Thymus (tissue), 11 donors: ENCODE measurements around the gene TENM4. TPM values are rescaled to one million over a fixed set of nuclear protein-coding genes. Genes with fewer than 3 reads are reported as not detected.

Source experiments
- DNase-seq, 9 donors: peaks; one replicate each; pipeline ENCODE4 v3.0.0-alpha.2; 2013; ENCODE audit warnings: low spot score in 9 of 9, low read depth in 6 of 9, missing footprints in 1 of 9
- H3K27ac ChIP-seq, 2 donors: one replicate each; pipeline ENCODE4 v1.5.1; 2013; ENCODE audit warnings: control low read depth in 1 of 2, low read depth in 1 of 2, low read length in 1 of 2, mild to moderate bottlenecking in 1 of 2, moderate library complexity in 1 of 2
- H3K27me3 ChIP-seq, 2 donors: one replicate each; pipeline ENCODE4 v1.5.1; 2013; ENCODE audit warnings: low read length in 1 of 2; ENCODE audit not compliant: control insufficient read depth in 2 of 2, insufficient read depth in 1 of 2
- H3K36me3 ChIP-seq, 2 donors: one replicate each; pipeline ENCODE4 v1.5.1; 2013; ENCODE audit warnings: low read length in 1 of 2, mild to moderate bottlenecking in 1 of 2, moderate library complexity in 1 of 2; ENCODE audit not compliant: control insufficient read depth in 2 of 2, insufficient read depth in 2 of 2
- H3K4me1 ChIP-seq, 2 donors: one replicate each; pipeline ENCODE4 v1.5.1; 2013; ENCODE audit warnings: low read length in 2 of 2; ENCODE audit not compliant: control insufficient read depth in 2 of 2, insufficient read depth in 2 of 2
- H3K4me3 ChIP-seq, 2 donors: one replicate each; pipeline ENCODE4 v1.5.1; 2013; ENCODE audit warnings: low read length in 2 of 2, control low read depth in 1 of 2, mild to moderate bottlenecking in 1 of 2
- H3K9me3 ChIP-seq, 2 donors: one replicate each; pipeline ENCODE4 v1.5.1; 2013; ENCODE audit warnings: low read length in 1 of 2, mild to moderate bottlenecking in 1 of 2; ENCODE audit not compliant: control insufficient read depth in 2 of 2, insufficient read depth in 1 of 2
- WGBS: extraction: QIAGEN DNeasy Blood & Tissue Kit; methylation state at CpG from one replicate; pipeline ENCODE4 v1.1.7; 2013; 5-methylcytosine and 5-hydroxymethylcytosine counted together
- polyA plus RNA-seq: library from polyadenylated mRNA; stranded (reverse); fragments of 200-250 nt; gene quantifications from one replicate; pipeline ENCODE4 v1.2.3, GENCODE V29; 2013
- total RNA-seq: library from RNA; stranded (reverse); fragments of 120-200 nt; gene quantifications from one replicate; pipeline ENCODE4 v1.2.4, GENCODE V29; 2013
- donor health status: healthy.

The TENM4 gene
- total and polyA plus RNA-seq, 2 donors: 1.0 to 2.8 TPM

DNA sequence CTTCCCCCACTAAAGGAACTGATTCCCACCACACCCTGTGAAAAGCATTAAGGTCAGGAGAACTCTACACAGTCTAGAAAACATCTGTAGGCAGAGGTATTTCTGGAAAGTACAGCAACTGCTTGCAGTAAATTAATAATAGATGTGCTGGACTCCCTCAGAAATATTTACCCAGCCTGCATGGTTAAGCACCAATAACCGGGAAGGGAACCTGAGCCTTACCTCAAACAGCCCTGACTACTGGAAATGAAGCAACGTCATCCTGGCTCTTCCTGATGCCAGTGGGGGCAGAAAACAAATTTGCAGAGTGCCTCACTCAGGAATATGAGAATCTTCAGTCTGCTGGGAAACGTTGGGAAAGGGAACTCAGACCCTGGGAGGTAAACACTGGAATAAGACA is 318.1 kb downstream of the TENM4 start:
- H3K4me1 ChIP-seq: no peaks in the 10 kb centered on the region
- WGBS: 82% methylated on average over 3 of the region's 3 CpGs
- peaks cover 0 to 5% of the 10 kb centered on the region in 2 donors for H3K9me3 ChIP-seq
- no peak overlapping the region for H3K4me3 ChIP-seq
- H3K36me3 ChIP-seq: no peaks in the 10 kb centered on the region
- DNase-seq: no peak
- no peaks in the 10 kb centered on the region for H3K27me3 ChIP-seq
- no peak overlapping the region for H3K27ac ChIP-seq

DNA sequence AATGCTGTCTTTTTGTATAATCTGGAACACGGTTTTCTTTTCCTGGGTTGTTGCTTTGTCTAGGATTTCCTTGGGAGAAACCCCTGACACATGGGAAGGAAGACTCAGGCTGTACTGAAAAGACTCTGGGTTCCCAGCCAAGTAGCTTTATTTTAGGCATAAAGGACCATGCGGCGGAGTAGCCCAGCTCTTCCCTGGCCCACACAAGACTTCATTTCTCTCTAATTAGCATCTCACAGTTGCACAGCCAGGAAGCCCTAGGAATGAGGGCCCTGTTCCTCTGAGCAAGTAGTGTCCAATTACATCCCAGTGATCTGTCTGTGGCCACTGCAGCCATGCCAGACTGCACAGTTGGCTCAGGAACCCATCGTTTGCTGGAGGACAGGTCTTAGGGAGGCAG is 319.5 kb downstream of the TENM4 start:
- Histone ChIP-seq H3K4me1 (no peaks in the 10 kb centered on the region), H3K27me3 (no peaks in the 10 kb centered on the region), H3K27ac (no peak overlapping the region), H3K36me3 (no peaks in the 10 kb centered on the region), H3K4me3 (no peak overlapping the region), H3K9me3 (peaks cover 0 to 2% of the 10 kb centered on the region in 2 donors)
- 70% methylated on average over 4 of the region's 4 CpGs for WGBS
- no peak for DNase-seq

DNA sequence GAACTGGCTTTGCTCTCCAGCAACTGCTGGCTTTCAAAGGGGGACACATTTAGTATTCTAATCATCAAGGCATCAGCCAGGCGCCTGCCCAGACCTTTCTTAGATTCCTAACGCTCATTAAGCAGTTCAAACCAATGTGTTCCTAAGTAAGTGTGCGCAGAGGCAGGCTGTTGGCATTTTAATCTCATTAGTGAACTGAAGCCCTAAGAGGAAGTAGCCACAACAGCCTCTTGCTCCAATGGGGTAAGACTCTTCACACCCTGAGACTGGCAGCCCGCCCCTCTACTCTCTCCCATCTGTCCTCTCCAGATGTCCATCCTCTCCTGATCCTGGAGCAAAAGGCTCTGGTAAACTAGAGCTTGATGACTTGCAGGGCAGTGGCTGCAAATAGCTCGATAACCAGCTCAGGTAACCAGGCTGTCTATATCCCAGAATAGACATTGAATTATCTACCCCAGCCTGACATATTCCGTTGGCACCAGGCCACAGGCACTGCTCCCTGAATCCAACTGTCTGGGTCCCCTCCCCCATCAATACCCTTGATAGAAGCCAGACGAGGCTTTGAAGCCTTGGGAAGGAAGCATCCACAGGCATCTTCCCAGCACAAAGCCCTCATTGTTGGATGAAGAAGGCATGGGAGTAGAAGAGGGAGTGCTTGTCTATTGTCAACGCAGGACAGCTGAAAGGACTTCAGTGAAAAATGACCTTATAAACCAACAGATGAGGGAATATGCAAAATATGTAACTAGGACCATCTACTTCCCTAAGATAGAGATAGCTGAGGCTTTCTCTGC is 321.1 kb downstream of the TENM4 start:
- Histone ChIP-seq H3K36me3 (no peaks in the 10 kb centered on the region), H3K27me3 (no peaks in the 10 kb centered on the region), H3K4me3 (no peak overlapping the region), H3K9me3 (no peaks in the 10 kb centered on the region), H3K27ac (no peak overlapping the region), H3K4me1 (no peaks in the 10 kb centered on the region)
- 59% methylated on average over 8 of the region's 8 CpGs for WGBS
- DNase-seq: no peak

DNA sequence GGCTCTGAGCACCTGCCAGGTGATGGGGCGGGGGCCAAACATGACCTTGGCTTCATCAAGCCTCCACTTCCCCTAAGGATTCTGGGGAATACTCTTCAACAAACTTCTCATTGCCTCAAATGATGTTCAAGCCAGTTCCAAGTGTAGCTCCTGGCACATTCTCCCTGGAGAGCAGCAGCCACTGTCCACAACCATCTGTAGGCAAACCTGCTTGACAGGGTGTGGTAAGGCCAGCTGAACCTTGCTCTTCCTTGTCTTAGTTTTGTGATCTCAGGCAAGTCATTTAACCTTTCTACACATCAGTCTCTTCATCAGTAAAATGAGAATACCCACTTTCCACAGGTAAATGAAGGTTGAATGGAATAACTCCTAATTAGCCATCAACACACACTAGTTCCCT is 323.3 kb downstream of the TENM4 start:
- Histone ChIP-seq H3K36me3 (no peaks in the 10 kb centered on the region), H3K4me1 (no peaks in the 10 kb centered on the region), H3K27ac (no peak overlapping the region), H3K27me3 (no peaks in the 10 kb centered on the region), H3K4me3 (no peak overlapping the region), H3K9me3 (no peaks in the 10 kb centered on the region)
- 93% methylated on average over 1 of the region's 1 CpG for WGBS
- no peak for DNase-seq

DNA sequence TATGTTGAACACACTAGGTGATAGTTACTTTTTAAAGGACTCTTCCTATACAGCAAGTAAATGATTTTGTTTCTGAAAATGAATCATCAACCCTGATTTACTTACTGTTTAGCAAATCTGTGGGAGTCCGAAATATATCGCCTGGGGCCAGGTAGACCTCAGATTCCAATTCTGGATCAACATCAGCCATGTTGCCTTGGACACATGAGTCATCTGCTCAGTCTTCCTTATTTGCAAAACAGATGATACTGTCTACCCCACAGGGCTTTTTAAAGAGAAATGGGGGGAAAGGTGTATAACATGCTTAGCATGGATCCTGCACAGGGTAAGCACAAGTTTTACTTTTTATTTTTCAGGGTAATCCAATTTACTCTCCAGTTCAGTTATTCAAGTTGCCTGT is 324.2 kb downstream of the TENM4 start:
- Histone ChIP-seq H3K27me3 (no peaks in the 10 kb centered on the region), H3K27ac (no peak overlapping the region), H3K36me3 (no peaks in the 10 kb centered on the region), H3K4me1 (no peaks in the 10 kb centered on the region), H3K4me3 (no peak overlapping the region), H3K9me3 (no peaks in the 10 kb centered on the region)
- DNase-seq: no peak
- WGBS: 96% methylated on average over 2 of the region's 2 CpGs

DNA sequence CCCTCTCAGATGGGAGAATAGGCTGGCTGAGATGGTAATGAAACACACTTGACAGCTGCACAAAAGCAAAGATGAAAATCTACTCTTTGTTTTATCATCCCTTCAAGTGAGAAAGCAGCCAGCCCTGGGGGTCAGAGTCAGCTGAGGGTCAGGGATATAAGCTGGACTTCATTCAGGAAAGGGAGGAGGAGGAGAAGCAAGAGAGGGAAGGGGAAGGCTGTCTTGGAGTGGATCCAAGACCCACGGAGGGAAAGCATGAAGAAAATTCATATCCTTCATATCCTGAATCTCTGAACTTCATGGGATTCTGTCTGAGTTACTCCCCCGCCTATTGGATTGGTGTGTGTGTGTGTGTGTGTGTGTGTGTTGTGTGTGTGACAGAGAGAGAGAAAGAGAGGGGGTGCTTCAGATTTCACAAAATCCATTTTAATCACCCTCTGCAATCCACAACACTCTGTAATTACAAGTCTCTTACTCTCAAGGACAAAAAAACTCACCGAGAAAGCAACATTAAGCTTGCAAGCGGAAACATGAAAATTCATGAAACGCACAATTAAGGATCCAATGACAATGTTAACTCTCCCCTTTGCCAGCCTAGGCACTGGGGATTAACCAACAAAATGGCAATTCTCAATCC is 327.7 kb downstream of the TENM4 start:
- Histone ChIP-seq H3K9me3 (no peaks in the 10 kb centered on the region), H3K4me3 (no peak overlapping the region), H3K4me1 (no peaks in the 10 kb centered on the region), H3K27ac (no peak overlapping the region), H3K27me3 (no peaks in the 10 kb centered on the region), H3K36me3 (no peaks in the 10 kb centered on the region)
- DNase-seq: no peak
- 81% methylated on average over 5 of the region's 5 CpGs for WGBS

DNA sequence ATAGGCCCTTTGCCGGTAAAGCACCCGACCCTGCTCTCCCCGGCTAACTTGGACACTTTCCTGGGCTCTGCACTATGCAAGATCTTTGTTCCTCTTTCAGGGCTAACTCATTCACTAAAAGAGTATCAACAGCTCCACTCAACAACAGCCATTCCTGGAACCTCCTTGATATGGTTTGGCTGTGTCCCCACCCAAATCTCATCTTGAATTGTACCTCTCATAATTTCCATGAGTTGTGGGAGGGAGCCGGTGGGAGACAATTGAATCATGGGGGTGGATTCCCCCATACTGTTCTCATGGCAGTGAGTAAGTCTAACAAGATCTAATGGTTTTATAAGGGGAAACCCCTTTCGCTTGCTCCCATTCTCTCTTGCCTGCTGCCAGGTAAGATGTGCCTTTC is 330.0 kb downstream of the TENM4 start:
- Histone ChIP-seq H3K27ac (no peak overlapping the region), H3K9me3 (no peaks in the 10 kb centered on the region), H3K36me3 (no peaks in the 10 kb centered on the region), H3K4me1 (no peaks in the 10 kb centered on the region), H3K4me3 (no peak overlapping the region), H3K27me3 (no peaks in the 10 kb centered on the region)
- DNase-seq: no peak
- 91% methylated on average over 5 of the region's 5 CpGs for WGBS

DNA sequence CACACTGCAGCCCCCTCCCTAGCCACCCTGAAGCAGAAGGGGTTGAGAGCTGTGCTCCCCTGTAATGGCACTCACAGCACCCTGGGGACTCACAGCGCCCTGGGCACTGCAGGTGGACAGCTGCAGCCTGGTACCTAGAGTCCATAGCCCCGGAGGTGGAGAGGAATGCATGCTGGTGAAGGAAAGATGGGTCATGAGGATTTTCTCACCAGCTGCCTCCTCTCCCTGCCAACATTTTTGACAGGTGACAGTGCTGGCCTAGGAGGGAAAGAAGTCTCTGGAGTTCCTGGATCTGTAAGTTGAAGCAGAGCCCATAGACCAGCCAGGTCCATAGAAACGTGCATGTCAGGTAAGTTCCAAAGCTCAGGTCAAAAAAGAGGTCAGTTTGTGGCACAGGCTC is 330.5 kb downstream of the TENM4 start:
- Histone ChIP-seq H3K27me3 (no peaks in the 10 kb centered on the region), H3K36me3 (no peaks in the 10 kb centered on the region), H3K4me3 (no peak overlapping the region), H3K4me1 (no peaks in the 10 kb centered on the region), H3K27ac (no peak overlapping the region), H3K9me3 (no peaks in the 10 kb centered on the region)
- 87% methylated on average over 3 of the region's 3 CpGs for WGBS
- no peak for DNase-seq

DNA sequence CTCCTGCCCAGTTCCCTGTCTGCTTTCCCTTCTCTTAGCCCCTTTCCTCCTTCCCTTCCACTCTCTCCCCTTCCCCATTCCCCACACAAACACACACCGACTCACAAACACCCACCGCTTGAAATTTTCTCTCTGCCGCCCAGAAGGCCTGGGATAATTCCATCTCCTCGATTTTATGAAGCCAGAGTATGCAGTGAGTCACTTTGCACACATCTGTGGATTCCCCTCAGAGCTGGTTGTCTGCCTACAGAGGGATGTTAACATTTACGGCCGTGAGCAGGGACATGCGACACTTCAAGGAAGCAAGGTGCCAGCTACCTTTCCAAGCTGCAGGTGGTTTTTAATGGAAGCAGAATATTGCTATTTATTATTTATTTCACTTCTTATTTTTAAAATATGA is 332.0 kb downstream of the TENM4 start:
- Histone ChIP-seq H3K27me3 (no peaks in the 10 kb centered on the region), H3K4me3 (no peak overlapping the region), H3K4me1 (no peaks in the 10 kb centered on the region), H3K9me3 (no peaks in the 10 kb centered on the region), H3K36me3 (no peaks in the 10 kb centered on the region), H3K27ac (no peak overlapping the region)
- DNase-seq: no peak
- WGBS: 90% methylated on average over 7 of the region's 7 CpGs
